ENCODE data around the gene RREB1. TPM values are rescaled to one million over a fixed set of nuclear protein-coding genes. Genes with fewer than 3 reads are reported as not detected.
"Not testable (repeated sequence)": the region's sequence is repeated elsewhere in the genome, so short reads cannot be mapped to it uniquely, and the experiment has no call there.

RREB1 gene
- total RNA-seq, 3 donors from 2014 or later, result 18.5 to 20.7 (median 19.2) TPM

- H3K27me3 Mint-ChIP-seq (ENCODE audit: low read depth), result no peaks in the 10 kb centered on the region
- H3K4me1 Mint-ChIP-seq (ENCODE audit: low read depth), result no peaks in the 10 kb centered on the region
- ATAC-seq (no peak), DNase-seq (no peak)
- no peak overlapping the region for H3K4me3 Mint-ChIP-seq
- H3K36me3 Mint-ChIP-seq (ENCODE audit: insufficient read depth), result peaks cover 15% of the 10 kb centered on the region
- H3K9me3 Mint-ChIP-seq, result no peaks in the 10 kb centered on the region
Measured at GRCh38 chr6:7252390-7252789, 144.6 kb downstream of the RREB1 start.

- H3K36me3 Mint-ChIP-seq (ENCODE audit: insufficient read depth), result peaks cover 7% of the 10 kb centered on the region
- H3K4me3 Mint-ChIP-seq, result no peak overlapping the region
- ATAC-seq, result no peak
- H3K27me3 Mint-ChIP-seq (ENCODE audit: low read depth), result peaks cover 8% of the 10 kb centered on the region
- no peak for DNase-seq
- no peaks in the 10 kb centered on the region for H3K4me1 Mint-ChIP-seq (ENCODE audit: low read depth)
- H3K9me3 Mint-ChIP-seq, result no peaks in the 10 kb centered on the region
Measured at GRCh38 chr6:7254980-7255835, 147.4 kb downstream of the RREB1 start.

GRCh38 chr6:7255918-7256317 lies 148.2 kb downstream of the RREB1 start:
- no peak for DNase-seq
- no peaks in the 10 kb centered on the region for H3K9me3 Mint-ChIP-seq
- H3K4me3 Mint-ChIP-seq, result no peak overlapping the region
- ATAC-seq, result no peak
- H3K27me3 Mint-ChIP-seq (ENCODE audit: low read depth), result peaks cover 14% of the 10 kb centered on the region
- peaks cover 6% of the 10 kb centered on the region for H3K4me1 Mint-ChIP-seq (ENCODE audit: low read depth)
- H3K36me3 Mint-ChIP-seq (ENCODE audit: insufficient read depth), result peaks cover 5% of the 10 kb centered on the region

GRCh38 chr6:7256785-7257184 lies 149.0 kb downstream of the RREB1 start:
- DNase-seq (no peak), ATAC-seq (no peak)
- Mint-ChIP-seq H3K9me3 (no peaks in the 10 kb centered on the region), H3K4me1 (ENCODE audit: low read depth) (peaks cover 14% of the 10 kb centered on the region), H3K36me3 (ENCODE audit: insufficient read depth) (no peaks in the 10 kb centered on the region), H3K27me3 (ENCODE audit: low read depth) (peaks cover 14% of the 10 kb centered on the region), H3K4me3 (no peak overlapping the region)

- ATAC-seq (no peak), DNase-seq (no peak)
- Mint-ChIP-seq H3K9me3 (no peaks in the 10 kb centered on the region), H3K36me3 (ENCODE audit: insufficient read depth) (no peaks in the 10 kb centered on the region), H3K27me3 (ENCODE audit: low read depth) (peaks cover 20% of the 10 kb centered on the region), H3K4me1 (ENCODE audit: low read depth) (peaks cover 19% of the 10 kb centered on the region), H3K4me3 (no peak overlapping the region)
Measured at GRCh38 chr6:7257521-7258230, 149.9 kb downstream of the RREB1 start.

- peaks cover 19% of the 10 kb centered on the region for H3K4me1 Mint-ChIP-seq (ENCODE audit: low read depth)
- ATAC-seq (no peak), DNase-seq (no peak)
- H3K9me3 Mint-ChIP-seq, result no peaks in the 10 kb centered on the region
- H3K4me3 Mint-ChIP-seq, result no peak overlapping the region
- H3K36me3 Mint-ChIP-seq (ENCODE audit: insufficient read depth), result no peaks in the 10 kb centered on the region
- H3K27me3 Mint-ChIP-seq (ENCODE audit: low read depth), result peaks cover 21% of the 10 kb centered on the region
Measured at GRCh38 chr6:7258231-7258763, 150.5 kb downstream of the RREB1 start.

GRCh38 chr6:7260291-7261031 lies 152.7 kb downstream of the RREB1 start:
- Mint-ChIP-seq H3K36me3 (ENCODE audit: insufficient read depth) (no peaks in the 10 kb centered on the region), H3K4me3 (peak overlapping the region; percentile 83)

GRCh38 chr6:7261032-7261841 lies 153.5 kb downstream of the RREB1 start:
- Mint-ChIP-seq H3K4me1 (ENCODE audit: low read depth) (peaks cover 19% of the 10 kb centered on the region), H3K4me3 (peak overlapping the region; percentile 83), H3K36me3 (ENCODE audit: insufficient read depth) (no peaks in the 10 kb centered on the region), H3K9me3 (no peaks in the 10 kb centered on the region), H3K27me3 (ENCODE audit: low read depth) (peaks cover 21% of the 10 kb centered on the region)
- ATAC-seq (peak; percentile 92), DNase-seq (peak; percentile 18)

More at GRCh38 chr6:7260291-7261031, 152.7 kb downstream of the RREB1 start:
- peaks cover 19% of the 10 kb centered on the region for H3K4me1 Mint-ChIP-seq (ENCODE audit: low read depth)
- peaks cover 21% of the 10 kb centered on the region for H3K27me3 Mint-ChIP-seq (ENCODE audit: low read depth)
- ATAC-seq (peak; percentile 10 to 15), DNase-seq (no peak)
- H3K9me3 Mint-ChIP-seq, result no peaks in the 10 kb centered on the region

- Mint-ChIP-seq H3K4me1 (ENCODE audit: low read depth) (peaks cover 19% of the 10 kb centered on the region), H3K27me3 (ENCODE audit: low read depth) (peaks cover 21% of the 10 kb centered on the region)
- DNase-seq, result no peak
Measured at GRCh38 chr6:7261852-7262461, 154.2 kb downstream of the RREB1 start.

GRCh38 chr6:7262746-7263518 lies 155.2 kb downstream of the RREB1 start:
- H3K36me3 Mint-ChIP-seq (ENCODE audit: insufficient read depth), result no peaks in the 10 kb centered on the region
- H3K9me3 Mint-ChIP-seq, result no peaks in the 10 kb centered on the region
- peaks cover 19% of the 10 kb centered on the region for H3K4me1 Mint-ChIP-seq (ENCODE audit: low read depth)
- DNase-seq (no peak), ATAC-seq (no peak)
- H3K4me3 Mint-ChIP-seq, result no peak overlapping the region
- peaks cover 21% of the 10 kb centered on the region for H3K27me3 Mint-ChIP-seq (ENCODE audit: low read depth)

More at GRCh38 chr6:7261852-7262461, 154.2 kb downstream of the RREB1 start:
- no peaks in the 10 kb centered on the region for H3K36me3 Mint-ChIP-seq (ENCODE audit: insufficient read depth)
- ATAC-seq, result no peak
- H3K4me3 Mint-ChIP-seq, result peak overlapping the region; percentile 83
- no peaks in the 10 kb centered on the region for H3K9me3 Mint-ChIP-seq

- Mint-ChIP-seq H3K4me1 (ENCODE audit: low read depth) (peaks cover 19% of the 10 kb centered on the region), H3K27me3 (ENCODE audit: low read depth) (peaks cover 21% of the 10 kb centered on the region)
- not testable (repeated sequence) for H3K9me3 Mint-ChIP-seq; ATAC-seq; H3K36me3 Mint-ChIP-seq (ENCODE audit: insufficient read depth); H3K4me3 Mint-ChIP-seq; DNase-seq
Measured at GRCh38 chr6:7263519-7263805, 155.7 kb downstream of the RREB1 start.

- Mint-ChIP-seq H3K36me3 (ENCODE audit: insufficient read depth) (no peaks in the 10 kb centered on the region), H3K4me3 (no peak overlapping the region), H3K9me3 (no peaks in the 10 kb centered on the region), H3K27me3 (ENCODE audit: low read depth) (peaks cover 21% of the 10 kb centered on the region), H3K4me1 (ENCODE audit: low read depth) (peaks cover 19% of the 10 kb centered on the region)
- no peak for ATAC-seq
- no peak for DNase-seq
Measured at GRCh38 chr6:7264041-7264440, 156.3 kb downstream of the RREB1 start.
